NT2/D1 (cell line): ENCODE data around the gene ROBO1.

ENCODE experiments used
- YY1 ChIP-seq: IDR thresholded peaks from 2 replicates; pipeline ENCODE4 v1.6.1; 2011; ENCODE audit not compliant: insufficient read length, insufficient read depth
- ZNF274 ChIP-seq: IDR thresholded peaks from 2 replicates; pipeline ENCODE4 v1.6.1; 2011; ENCODE audit warnings: mild to moderate bottlenecking, low read depth, low read length

DNA sequence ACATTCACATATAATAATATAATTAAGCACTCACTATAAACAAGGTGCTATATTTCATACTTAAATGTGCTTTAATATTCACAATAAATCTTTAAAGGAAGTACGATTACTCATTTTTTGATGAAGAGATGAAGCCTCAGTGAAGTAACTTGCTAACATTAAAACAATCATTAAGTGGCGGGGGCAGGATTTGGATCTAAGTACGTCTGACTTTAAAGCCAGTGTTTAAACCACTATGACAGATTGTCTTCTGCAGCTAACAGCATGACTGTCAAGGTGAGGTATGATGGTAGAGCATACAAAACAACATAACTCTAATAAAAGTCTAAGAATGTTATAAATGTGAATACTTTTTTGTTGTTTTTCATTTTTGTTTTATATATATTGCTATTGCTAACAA lies 862.1 kb downstream of the ROBO1 start:
- no peak for TF ChIP-seq YY1
- no peak for TF ChIP-seq ZNF274
